Neural progenitor cell (in vitro differentiated cells): ENCODE measurements around the gene EDRF1. TPM values are rescaled to one million over a fixed set of nuclear protein-coding genes. Genes with fewer than 3 reads are reported as not detected.

Experiments
- DNase-seq: peaks from one replicate; pipeline ENCODE4 v3.0.0-alpha.2; 2016; ENCODE audit warnings: low spot score
- H2AFZ ChIP-seq: fragments of 200-600 bp; sonication (generic); replicated peaks from 2 replicates; pipeline ENCODE4 v1.6.1; 2016; ENCODE audit warnings: antibody characterized with exemption
- H3F3A ChIP-seq: fragments of 200-600 bp; sonication (generic); 2 replicates; pipeline ENCODE4 v1.6.1; 2016; ENCODE audit warnings: antibody characterized with exemption, low read depth
- H3K27ac ChIP-seq: fragments of 200-600 bp; sonication (generic); 2 replicates; pipeline ENCODE4 v1.5.1; 2016; ENCODE audit warnings: mild to moderate bottlenecking
- H3K27me3 ChIP-seq: fragments of 200-600 bp; sonication (generic); 2 replicates; pipeline ENCODE4 v1.6.1; 2016; ENCODE audit warnings: mild to moderate bottlenecking, moderate library complexity
- H3K36me3 ChIP-seq: fragments of 200-600 bp; sonication (generic); 2 replicates; pipeline ENCODE4 v1.5.1; 2016
- H3K4me1 ChIP-seq: fragments of 200-600 bp; sonication (generic); 2 replicates; pipeline ENCODE4 v1.6.1; 2016; ENCODE audit warnings: mixed run types
- H3K4me2 ChIP-seq: fragments of 200-600 bp; sonication (generic); 2 replicates; pipeline ENCODE4 v1.6.1; 2016
- H3K4me3 ChIP-seq: fragments of 200-600 bp; sonication (generic); 2 replicates; pipeline ENCODE4 v1.5.1; 2016
- H3K79me2 ChIP-seq: fragments of 200-600 bp; sonication (generic); 2 replicates; pipeline ENCODE4 v1.6.1; 2016; ENCODE audit warnings: low read depth
- H3K9ac ChIP-seq: fragments of 200-600 bp; sonication (generic); 2 replicates; pipeline ENCODE4 v1.6.1; 2016
- H3K9me3 ChIP-seq: fragments of 200-600 bp; sonication (generic); 2 replicates; pipeline ENCODE4 v1.5.1; 2016; ENCODE audit warnings: low read depth
- H4K20me1 ChIP-seq: fragments of 200-600 bp; sonication (generic); 2 replicates; pipeline ENCODE4 v1.6.1; 2016; ENCODE audit warnings: low read depth
- H3K27ac Mint-ChIP-seq: 3 replicates; pipeline ENCODE4 v1.8.0; 2021; ENCODE audit warnings: mixed read lengths
- H3K27me3 Mint-ChIP-seq: 2 replicates; pipeline ENCODE4 v1.8.0; 2022; ENCODE audit warnings: low read depth, mild to moderate bottlenecking, inconsistent platforms, moderate library complexity, mixed read lengths; ENCODE audit not compliant: insufficient read depth
- H3K36me3 Mint-ChIP-seq: 3 replicates; pipeline ENCODE4 v1.8.0; 2021; ENCODE audit warnings: mixed read lengths
- H3K4me1 Mint-ChIP-seq: 3 replicates; pipeline ENCODE4 v1.8.0; 2021; ENCODE audit warnings: mixed read lengths
- H3K4me3 Mint-ChIP-seq: 3 replicates; pipeline ENCODE4 v1.8.0; 2021; ENCODE audit warnings: mild to moderate bottlenecking, moderate library complexity, mixed read lengths
- H3K9me3 Mint-ChIP-seq: 3 replicates; pipeline ENCODE4 v1.8.0; 2020; ENCODE audit warnings: mixed read lengths
- EZH2 ChIP-seq: fragments of 200-600 bp; sonication (generic); IDR thresholded peaks from 2 replicates; pipeline ENCODE4 v1.6.1; 2017; ENCODE audit warnings: antibody characterized with exemption, mild to moderate bottlenecking, moderate library complexity
- EZH2phosphoT487 ChIP-seq: fragments of 200-600 bp; sonication (generic); IDR thresholded peaks from 2 replicates; pipeline ENCODE4 v1.6.1; 2017; ENCODE audit warnings: antibody characterized with exemption
- total RNA-seq: library from RNA; depleted of rRNA; stranded (reverse); fragments of >200 nt; gene quantifications from 2 replicates; pipeline ENCODE4 v1.2.3, GENCODE V29; 2015; ENCODE audit warnings: low replicate concordance
- TF ChIP-seq, protein P1 (sequence below): fragments of 200-600 bp; sonication (generic); IDR thresholded peaks from 2 replicates; pipeline ENCODE4 v1.5.1; 2017; ENCODE audit warnings: antibody characterized with exemption, mild to moderate bottlenecking

The EDRF1 gene
- total RNA-seq, 1 donor from 2014 or later, result 63.4 TPM

DNA sequence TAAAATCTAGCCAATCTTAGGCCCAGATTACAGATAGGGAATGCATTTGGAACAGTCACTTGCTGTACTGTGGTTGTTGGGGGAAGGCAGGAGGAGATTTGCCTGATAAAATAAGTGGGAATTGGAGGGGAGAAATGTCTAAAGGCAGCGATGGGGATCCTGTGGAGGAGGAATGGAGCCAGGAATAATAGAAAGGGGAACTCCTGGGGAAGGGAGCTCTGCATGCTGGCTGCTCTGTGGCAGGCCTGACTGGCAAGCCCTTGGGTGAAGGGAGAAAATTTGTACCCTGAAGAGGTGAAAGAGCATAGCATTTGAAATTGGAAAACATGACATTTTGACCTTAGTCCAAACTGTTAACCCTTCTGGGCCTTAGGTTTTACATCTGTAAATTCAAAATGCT is 42.5 kb downstream of the EDRF1 start:
- H3K9ac ChIP-seq, result no peak overlapping the region
- H3K4me1 Mint-ChIP-seq, result peaks cover 22% of the 10 kb centered on the region
- no peaks in the 10 kb centered on the region for H3K27me3 Mint-ChIP-seq
- H3F3A ChIP-seq, result peaks cover 21% of the 10 kb centered on the region
- TF ChIP-seq EZH2phosphoT487 (no peak), EZH2 (no peak)
- TF ChIP-seq, protein P1, sequence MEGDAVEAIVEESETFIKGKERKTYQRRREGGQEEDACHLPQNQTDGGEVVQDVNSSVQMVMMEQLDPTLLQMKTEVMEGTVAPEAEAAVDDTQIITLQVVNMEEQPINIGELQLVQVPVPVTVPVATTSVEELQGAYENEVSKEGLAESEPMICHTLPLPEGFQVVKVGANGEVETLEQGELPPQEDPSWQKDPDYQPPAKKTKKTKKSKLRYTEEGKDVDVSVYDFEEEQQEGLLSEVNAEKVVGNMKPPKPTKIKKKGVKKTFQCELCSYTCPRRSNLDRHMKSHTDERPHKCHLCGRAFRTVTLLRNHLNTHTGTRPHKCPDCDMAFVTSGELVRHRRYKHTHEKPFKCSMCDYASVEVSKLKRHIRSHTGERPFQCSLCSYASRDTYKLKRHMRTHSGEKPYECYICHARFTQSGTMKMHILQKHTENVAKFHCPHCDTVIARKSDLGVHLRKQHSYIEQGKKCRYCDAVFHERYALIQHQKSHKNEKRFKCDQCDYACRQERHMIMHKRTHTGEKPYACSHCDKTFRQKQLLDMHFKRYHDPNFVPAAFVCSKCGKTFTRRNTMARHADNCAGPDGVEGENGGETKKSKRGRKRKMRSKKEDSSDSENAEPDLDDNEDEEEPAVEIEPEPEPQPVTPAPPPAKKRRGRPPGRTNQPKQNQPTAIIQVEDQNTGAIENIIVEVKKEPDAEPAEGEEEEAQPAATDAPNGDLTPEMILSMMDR, result no peak
- H3K4me2 ChIP-seq, result peak overlapping the region; percentile 31
- no peaks in the 10 kb centered on the region for H3K27me3 ChIP-seq
- no peak overlapping the region for H2AFZ ChIP-seq
- peak; percentile 29 for DNase-seq
- H3K79me2 ChIP-seq, result peaks cover 3% of the 10 kb centered on the region
- peak overlapping the region; percentile 49 for H3K4me3 Mint-ChIP-seq
- H4K20me1 ChIP-seq, result peaks cover 7% of the 10 kb centered on the region
- peak overlapping the region; percentile 68 for H3K27ac ChIP-seq
- peaks cover 26% of the 10 kb centered on the region for H3K4me1 ChIP-seq
- peaks cover 44% of the 10 kb centered on the region for H3K36me3 Mint-ChIP-seq
- no peak overlapping the region for H3K27ac Mint-ChIP-seq
- no peak overlapping the region for H3K4me3 ChIP-seq
- H3K9me3 Mint-ChIP-seq, result no peaks in the 10 kb centered on the region
- no peaks in the 10 kb centered on the region for H3K9me3 ChIP-seq
- peaks cover 23% of the 10 kb centered on the region for H3K36me3 ChIP-seq

DNA sequence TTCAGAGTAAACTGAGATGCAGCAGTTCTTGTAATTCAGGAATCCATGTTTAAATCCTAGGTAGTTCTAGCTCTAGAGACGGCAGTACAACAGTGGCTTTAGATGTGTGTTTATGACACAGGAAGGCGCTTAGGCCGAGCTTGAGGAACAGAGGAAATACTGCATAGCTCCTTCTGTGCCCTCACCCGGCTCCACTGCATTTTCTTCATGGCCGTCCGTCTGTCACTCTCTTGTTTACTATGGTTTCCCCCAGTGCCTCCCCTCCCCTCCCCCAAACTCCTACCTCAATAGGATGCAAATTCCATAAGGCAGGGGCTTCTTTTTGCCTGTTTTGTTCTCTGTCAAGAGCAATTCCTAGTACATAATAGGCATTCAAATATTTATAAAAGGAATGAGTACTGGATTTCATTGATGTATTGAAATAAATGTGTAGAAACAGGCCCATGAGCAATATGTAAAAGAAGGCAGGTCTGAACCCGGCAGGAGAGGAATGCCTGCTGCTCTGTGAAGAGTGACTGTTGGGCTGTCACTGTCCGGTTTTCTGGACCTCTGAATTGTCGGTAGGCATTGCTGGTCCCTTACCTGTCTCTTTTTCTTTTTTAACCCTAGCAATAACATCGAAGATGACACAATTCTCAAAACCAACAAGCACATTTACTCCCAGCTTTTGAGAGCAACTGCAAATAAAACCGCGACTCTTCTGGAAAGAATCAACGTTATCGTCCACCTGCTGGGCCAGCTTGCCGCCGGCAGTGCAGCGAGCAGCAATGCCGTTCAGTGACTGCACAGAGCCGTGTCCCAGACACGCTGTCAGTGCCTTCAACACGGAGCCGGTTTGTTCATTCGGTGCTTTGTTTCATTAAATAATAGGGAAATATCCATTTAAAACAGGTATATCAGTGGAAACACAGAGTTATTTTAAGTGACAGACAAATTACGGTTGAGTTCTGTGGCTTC is 43.5 kb downstream of the EDRF1 start:
- H4K20me1 ChIP-seq, result peaks cover 7% of the 10 kb centered on the region
- H3K9me3 Mint-ChIP-seq, result no peaks in the 10 kb centered on the region
- peaks cover 23% of the 10 kb centered on the region for H3K36me3 ChIP-seq
- H3K36me3 Mint-ChIP-seq, result peaks cover 36% of the 10 kb centered on the region
- peaks cover under 1% of the 10 kb centered on the region for H3K79me2 ChIP-seq
- peaks cover 21% of the 10 kb centered on the region for H3F3A ChIP-seq
- no peak for DNase-seq
- H3K27ac Mint-ChIP-seq, result peak overlapping the region; percentile 10
- H2AFZ ChIP-seq, result no peak overlapping the region
- peaks cover 29% of the 10 kb centered on the region for H3K4me1 ChIP-seq
- no peak overlapping the region for H3K9ac ChIP-seq
- TF ChIP-seq EZH2 (no peak), EZH2phosphoT487 (no peak)
- TF ChIP-seq, protein P1, result no peak
- no peak overlapping the region for H3K4me3 ChIP-seq
- H3K27me3 Mint-ChIP-seq, result no peaks in the 10 kb centered on the region
- peak overlapping the region; percentile 68 for H3K27ac ChIP-seq
- peaks cover 28% of the 10 kb centered on the region for H3K4me1 Mint-ChIP-seq
- H3K27me3 ChIP-seq, result no peaks in the 10 kb centered on the region
- H3K4me2 ChIP-seq, result peak overlapping the region; percentile 31
- no peak overlapping the region for H3K4me3 Mint-ChIP-seq
- no peaks in the 10 kb centered on the region for H3K9me3 ChIP-seq

DNA sequence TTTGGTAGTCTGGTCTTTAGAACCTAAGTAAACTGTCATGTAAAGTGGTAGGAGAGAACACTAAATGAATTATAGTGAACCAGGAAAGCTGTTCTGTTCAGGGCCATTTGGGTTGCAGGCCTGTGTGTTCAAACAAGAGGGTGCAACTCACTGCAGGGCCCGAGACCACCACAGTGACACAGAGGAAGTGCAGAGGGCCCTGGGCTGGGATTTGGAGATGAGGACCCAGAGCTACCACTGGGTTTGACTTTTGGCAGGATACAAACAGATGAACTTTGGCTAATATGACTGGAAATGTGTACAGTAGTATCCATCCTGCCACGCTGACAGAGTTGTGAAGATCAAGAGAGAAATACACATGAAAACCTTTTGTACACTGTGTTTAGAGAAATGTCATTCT is 46.3 kb downstream of the EDRF1 start:
- Histone ChIP-seq H3K9ac (no peak overlapping the region), H3K79me2 (no peaks in the 10 kb centered on the region), H4K20me1 (peaks cover 7% of the 10 kb centered on the region), H2AFZ (no peak overlapping the region), H3F3A (peaks cover 19% of the 10 kb centered on the region), H3K4me3 (no peak overlapping the region), H3K4me1 (peaks cover 31% of the 10 kb centered on the region), H3K27me3 (no peaks in the 10 kb centered on the region), H3K27ac (no peak overlapping the region), H3K36me3 (peaks cover 15% of the 10 kb centered on the region), H3K9me3 (no peaks in the 10 kb centered on the region), H3K4me2 (no peak overlapping the region)
- H3K36me3 Mint-ChIP-seq, result peaks cover 21% of the 10 kb centered on the region
- H3K4me1 Mint-ChIP-seq, result peaks cover 32% of the 10 kb centered on the region
- no peak for DNase-seq
- H3K27me3 Mint-ChIP-seq, result no peaks in the 10 kb centered on the region
- H3K9me3 Mint-ChIP-seq, result no peaks in the 10 kb centered on the region
- no peak overlapping the region for H3K4me3 Mint-ChIP-seq
- H3K27ac Mint-ChIP-seq, result no peak overlapping the region
- TF ChIP-seq EZH2 (no peak), EZH2phosphoT487 (no peak)
- TF ChIP-seq, protein P1, result no peak
